HG03460 (cell line): ENCODE measurements around the gene CHD9NB.

ENCODE experiments used
- ATAC-seq: cut with Tn5 transposase; IDR thresholded peaks from one replicate; pipeline ENCODE4 v1.9.1; 2021; ENCODE audit not compliant: unreplicated experiment

CHD9NB gene

DNA sequence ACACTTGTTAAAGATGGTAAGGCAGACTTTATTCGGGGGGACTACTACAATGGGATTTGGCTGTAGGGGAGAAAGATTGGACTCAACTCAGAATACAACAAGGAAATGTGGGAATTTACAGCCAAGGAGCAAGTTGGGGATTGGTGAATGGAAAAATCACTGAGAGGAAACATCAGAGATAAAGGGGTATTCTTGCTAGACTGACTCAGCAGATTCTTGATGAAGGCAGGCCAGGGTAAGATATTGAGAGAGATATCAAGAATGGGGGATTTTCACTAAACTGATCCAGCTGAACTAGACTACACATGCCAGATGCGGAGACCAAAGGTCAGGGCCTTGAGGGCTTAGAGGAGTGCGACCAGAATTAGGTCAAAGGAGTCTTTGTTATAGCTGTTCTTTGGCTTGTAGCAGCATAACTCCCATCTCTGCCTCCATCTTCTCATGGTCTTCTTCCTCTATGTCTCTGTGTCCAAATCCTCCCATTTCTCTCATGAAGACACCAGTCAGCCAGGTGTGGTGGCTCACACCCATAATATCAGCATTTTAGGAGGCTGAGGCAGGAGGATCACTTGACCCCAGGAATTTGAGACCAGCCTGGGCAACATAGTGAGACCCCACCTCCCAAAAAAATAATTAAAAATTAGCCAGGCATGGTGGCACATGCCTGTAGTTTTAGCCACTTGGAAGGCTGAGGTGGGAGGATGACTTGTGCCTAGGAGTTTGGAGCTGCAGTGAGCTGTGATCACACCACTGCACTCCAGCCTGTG, 17.3 kb downstream of the CHD9NB start:
- ATAC-seq = no peak

DNA sequence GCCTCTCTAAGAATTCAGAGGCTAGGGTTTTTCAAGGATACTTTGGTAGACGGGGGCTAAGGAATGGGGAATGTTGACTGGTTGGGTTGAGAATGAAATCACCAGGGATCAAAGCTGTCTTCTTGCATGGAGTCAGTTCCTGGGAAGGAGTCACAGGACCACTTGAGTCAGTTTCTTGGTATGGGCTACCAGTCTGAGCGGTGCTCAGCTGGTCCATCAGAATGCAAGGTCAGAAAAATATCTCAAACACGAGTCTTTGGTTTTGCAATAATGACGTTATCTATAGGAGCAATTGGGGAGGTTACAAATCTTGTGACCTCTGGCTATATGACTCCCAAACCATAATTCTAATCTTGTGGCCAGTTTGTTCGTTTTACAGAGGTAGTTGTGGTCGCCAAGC, 18.4 kb downstream of the CHD9NB start:
- ATAC-seq = no peak

DNA sequence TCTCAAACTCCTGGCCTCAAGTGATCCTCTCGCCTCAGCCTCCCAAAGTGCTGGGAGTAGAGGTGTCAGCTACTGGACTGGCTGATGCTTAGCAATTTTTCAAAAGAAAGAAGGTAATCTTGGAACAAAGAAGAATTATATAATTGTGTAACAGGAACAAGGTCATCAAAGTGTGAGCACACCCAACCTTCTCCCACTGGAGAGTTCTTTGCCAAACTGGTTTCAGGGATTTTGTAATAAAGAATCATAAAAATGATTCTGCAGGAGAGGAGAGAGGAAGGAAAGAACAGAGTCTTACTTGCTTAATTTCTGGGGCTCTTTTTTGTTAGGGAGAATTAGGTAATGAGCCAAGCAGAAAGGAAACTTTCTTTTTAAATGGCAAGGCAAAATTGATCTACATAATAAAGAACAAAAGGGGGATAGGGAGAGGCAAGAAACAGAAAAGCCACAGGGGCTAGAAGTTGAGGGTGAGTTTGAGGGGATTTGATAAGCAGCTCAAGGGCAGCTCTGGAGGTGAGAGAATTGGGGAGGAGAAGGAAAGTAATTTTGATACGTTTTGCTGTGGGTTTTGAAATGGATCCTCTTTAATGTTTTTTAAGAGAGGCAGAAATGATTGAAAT, 21.3 kb downstream of the CHD9NB start:
- ATAC-seq = no peak

DNA sequence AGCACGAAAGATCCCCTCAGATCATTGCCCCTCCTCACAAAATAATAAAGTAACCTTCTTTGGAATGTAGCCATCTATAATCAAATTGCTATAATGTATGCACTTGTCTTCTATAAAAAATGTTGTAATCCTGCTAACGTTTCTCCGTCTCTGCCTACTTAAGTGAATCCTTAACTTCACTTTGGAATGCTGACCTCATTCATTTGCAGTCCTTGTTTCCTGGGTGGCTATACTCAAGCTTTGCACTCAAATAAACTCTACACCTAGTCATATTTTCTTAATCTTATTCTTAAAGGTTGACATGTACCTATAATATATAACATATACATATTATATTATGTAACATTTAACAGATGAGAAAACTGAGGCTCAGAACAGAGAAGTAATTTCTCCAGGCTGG, 22.7 kb downstream of the CHD9NB start:
- ATAC-seq = no peak

DNA sequence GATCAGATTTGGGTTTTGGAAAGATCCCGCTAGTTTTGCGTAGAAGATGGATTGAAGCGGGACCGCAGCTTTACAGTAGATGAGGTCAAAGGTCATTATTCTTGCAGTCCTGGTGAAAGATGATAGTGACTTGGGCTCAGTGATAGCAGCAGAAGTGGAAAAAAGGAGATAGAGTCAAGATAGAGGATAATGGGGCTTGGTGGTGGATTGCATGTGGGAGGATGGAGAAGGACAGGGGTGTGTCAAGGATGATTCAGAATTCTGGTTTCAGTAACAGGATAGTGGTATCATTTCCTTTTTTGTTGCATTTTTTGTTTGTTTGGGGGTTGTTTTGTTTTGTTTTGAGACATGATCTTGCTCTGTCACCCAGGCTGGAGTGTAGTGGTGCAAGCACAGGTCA, 28.7 kb downstream of the CHD9NB start:
- no peak for ATAC-seq

DNA sequence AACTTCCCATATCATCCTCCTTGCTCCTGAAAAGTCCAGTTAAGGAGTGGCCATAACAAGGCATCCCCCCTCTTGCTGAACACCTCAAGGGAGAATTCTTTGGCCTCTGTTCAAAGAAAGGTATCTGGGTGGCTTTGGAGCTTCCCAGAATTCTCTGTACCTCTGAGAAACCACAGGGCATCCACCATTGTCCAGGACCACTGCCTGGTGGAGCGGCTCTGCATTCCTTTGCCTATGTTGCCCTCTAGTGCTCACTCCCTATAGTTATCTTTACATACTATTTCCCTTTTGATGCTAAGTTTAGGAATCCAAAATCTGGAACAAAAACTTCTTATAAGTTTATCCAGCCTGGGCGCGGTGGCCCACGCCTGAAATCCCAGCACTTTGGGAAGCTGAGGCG, 30.3 kb downstream of the CHD9NB start:
- ATAC-seq = no peak

DNA sequence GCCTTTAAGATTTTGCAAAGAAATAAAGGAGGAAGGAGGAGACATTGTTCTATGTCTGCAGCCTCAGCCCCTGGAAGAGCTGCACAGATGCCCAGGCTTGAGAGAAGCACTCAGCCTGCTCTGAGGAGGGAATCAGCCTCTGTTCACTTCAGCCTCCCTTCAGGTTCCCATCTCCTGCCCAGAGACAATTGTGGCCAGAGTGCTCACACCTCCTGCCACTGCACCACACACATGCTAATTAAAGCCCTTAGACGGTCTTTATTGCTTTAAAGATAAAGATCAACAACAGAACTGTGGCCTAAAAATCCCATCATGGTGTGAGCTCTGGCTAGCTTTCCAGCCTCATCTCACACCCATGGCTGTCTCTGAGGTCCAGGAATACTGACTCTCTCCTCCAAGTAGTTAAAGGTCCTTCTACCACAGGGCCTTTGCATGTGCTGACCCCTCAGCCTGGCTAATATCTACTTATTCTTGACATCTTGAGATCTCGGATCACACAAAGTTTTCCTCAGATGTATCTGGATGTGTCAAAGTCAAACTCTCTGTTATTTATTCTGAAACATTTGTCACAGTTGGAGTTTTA, 33.8 kb downstream of the CHD9NB start:
- no peak for ATAC-seq

DNA sequence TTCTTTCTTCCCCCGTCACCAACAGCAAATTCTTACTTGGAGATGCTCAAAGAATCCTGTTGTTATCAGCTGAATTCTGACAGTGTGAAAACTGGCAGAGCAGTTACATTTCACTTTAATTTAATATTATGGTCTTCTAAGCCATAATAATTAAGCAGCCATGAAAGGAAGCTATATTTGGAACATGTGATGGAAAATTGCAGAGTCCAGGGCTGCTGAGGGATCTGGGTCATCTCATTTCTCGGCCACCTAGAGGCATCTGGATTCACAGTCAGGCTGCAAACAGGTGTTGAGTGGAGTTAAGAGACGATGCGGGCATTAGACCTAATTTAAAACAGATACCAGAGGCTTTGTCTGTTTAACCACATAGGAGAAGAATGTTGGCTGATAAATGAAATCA, 38.4 kb downstream of the CHD9NB start:
- ATAC-seq = no peak

DNA sequence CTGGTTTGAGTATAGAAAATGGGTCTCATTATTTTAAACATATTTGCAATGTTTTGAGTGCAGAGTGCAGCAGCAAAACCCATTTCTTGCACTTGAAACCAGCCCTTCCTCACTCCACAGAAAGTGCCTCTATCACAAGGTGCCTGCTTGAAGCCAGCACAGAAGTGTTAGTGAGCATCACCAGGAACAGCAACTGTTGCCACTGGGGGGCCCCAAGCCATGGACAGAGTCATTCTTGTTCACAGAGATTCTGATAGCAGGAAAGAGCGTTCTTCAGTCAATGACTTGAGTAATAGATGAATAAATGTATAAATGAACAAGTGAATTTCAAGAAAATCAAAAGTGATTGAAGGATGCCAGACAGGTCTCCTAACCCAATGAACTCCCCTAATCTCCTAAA, 45.6 kb downstream of the CHD9NB start:
- no peak for ATAC-seq

DNA sequence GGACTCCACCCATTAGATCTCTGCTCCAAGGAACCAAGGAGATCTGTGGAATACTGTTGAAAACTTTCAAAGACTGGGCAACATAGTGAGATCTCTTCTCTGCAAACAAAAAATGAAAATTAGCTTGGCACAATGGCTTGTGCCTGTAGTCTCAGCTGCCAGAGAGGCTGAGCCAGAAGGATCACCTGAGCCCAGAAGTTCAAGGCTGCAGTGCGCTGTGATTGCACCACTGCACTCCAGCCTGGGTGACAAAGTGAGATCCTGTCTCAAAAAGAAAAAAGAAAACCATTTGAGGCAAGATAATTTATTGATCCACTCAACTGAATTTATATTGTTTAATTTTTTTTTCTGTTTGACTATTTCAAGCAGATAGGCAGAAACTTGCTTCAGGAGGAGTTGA, 54.8 kb downstream of the CHD9NB start:
- ATAC-seq = no peak

DNA sequence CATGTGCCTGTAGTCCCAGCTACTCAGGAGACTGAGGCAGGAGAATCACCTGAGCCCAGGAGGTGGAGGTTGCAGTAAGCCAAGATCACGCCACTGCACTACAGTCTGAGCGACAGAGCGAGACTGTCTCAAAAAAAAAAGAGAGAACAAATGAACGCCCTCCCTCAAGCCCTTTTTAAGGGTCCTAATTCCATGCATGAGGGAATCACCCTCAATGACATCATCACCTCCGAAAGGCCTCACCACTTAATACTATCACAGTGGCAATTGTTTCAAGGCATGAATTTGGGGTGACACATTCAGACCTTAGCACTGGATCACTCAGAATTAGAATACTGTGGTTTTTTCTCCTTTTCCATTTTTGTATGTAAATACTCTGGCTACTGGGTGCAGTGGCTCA, 57.8 kb downstream of the CHD9NB start:
- ATAC-seq = no peak

DNA sequence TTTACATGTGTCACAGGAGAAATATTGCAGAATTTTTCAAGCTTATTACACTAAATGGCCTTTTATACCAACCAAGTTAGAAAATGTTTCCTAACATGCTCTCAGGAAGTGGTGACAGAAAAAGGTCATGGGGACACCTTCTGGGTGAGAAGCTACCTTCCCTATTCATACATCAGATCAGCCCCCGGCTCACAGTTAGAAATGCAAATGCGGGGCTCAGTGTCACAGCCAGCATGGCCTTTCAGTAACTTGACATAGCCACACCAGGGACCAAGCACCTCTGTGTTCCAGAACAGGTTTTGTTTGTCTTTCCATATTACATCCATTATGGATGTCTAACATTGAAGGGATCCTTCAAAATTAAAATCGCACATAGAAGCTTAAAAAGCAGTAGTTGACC, 59.5 kb downstream of the CHD9NB start:
- no peak for ATAC-seq

DNA sequence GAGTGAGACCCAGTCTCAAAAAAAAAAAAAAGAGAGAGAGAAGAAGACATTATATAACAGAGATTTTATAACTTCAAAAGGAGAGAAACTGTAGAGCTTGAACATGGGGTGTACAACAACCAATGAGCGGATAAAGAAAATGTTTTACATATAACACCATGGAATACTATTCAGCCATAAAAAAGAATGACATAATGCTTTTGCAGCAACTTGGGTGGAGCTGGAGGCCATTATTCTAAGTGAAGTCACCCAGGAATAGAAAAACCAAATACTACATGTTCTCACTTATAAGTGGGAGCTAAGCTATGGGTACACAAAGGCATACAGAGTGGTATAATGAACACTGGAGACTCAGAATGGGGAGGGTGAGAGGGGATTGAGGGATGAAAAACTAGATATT, 61.1 kb downstream of the CHD9NB start:
- no peak for ATAC-seq
